Measurements from ENCODE around the gene TMED9. TPM values are rescaled to one million over a fixed set of nuclear protein-coding genes. Genes with fewer than 3 reads are reported as not detected.

TMED9 gene
- total RNA-seq = 10 to 100 TPM; 81.0 to 83.2 TPM

DNA sequence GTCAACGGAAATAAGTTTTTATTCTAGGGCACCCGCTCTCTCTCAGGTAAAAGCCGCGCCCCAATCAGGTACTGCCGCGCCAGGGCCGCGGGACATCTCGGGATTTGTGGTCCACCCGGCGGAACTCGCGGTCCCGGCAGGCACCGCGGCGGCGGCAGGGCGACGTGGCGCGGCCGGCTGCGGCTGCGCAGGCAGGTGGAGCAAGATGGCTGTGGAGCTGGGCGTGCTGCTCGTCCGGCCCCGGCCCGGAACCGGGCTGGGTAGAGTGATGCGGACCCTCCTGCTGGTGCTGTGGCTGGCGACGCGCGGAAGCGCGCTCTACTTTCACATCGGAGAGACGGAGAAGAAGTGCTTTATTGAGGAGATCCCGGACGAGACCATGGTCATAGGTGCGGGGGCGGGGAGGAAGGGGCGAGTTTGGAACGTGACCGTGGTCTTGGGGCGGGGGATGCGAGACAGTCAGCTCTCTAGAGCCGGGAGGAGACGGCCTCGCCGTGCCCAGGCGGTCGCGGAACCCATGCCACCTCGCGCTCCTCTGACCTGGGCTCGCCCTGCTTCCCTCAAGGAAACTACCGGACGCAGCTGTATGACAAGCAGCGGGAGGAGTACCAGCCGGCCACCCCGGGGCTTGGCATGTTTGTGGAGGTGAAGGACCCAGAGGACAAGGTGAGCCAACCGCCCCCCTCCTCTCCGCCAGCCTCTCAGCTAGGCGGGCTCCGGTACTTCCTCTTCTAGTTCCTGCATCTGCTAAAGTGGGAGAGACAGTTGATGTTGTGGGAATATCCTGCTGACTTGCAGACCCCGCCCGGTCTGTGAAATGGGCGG is at the start of gene TMED9:
TMED9 (plus strand) TSS at position 194 of the 825 bp plus-strand sequence; CDS start at position 206, 12 bp downstream.
- no peaks in the 10 kb centered on the region for H3K9me3 Mint-ChIP-seq
- ATAC-seq (ENCODE audit: low read depth) = peak; percentile 97
- POLR2A ChIA-PET = interaction anchor here (0.9 to 1.4 kb wide), 5 partner anchors 8 to 76 kb away, joined by 3 to 6 read pairs (median 4); partner anchors contain the start of genes B4GALT7 and DDX41
- peak; percentile 94 for DNase-seq
- H3K27me3 Mint-ChIP-seq = peaks cover 30% of the 10 kb centered on the region
- H3K36me3 Mint-ChIP-seq = peaks cover 17% of the 10 kb centered on the region
- peaks cover 19% of the 10 kb centered on the region for H3K4me1 Mint-ChIP-seq
- H3K4me3 Mint-ChIP-seq = peak within 1 kb of the TSS; percentile 100
- H3K27ac Mint-ChIP-seq = peak within 1 kb of the TSS; percentile 98

DNA sequence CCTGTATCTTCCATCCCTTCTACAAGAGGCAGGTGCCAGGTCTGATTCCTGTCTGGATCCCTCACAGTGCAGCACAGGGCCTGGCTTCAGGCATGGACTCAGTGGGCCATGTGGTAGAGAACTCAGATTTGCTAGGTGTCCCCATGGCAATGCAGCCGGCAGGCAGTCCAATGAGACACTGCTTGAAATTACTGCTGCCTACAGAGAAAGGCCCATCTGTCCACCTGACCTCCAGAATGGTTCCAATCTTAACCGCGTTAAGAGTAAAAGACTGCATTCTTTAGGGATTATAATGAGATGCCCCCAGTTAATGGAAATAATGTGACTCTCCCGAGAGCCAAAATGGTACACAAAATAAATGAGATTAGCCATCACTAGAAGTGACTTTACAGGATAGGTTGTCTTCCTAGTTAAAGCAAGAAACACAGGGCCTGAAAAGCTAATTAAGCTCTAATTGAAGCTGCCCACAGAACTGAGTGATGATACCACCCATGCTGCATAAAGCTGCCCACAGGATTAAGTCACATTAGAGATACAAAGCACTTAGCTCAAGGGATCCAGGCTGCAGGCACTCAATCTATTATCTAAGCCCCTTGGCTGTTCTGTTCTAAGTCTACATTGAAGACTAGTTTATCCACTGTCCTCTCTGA is 49.1 kb upstream of the TMED9 start:
- H3K4me1 Mint-ChIP-seq = peaks cover 5% of the 10 kb centered on the region
- H3K27me3 Mint-ChIP-seq = no peaks in the 10 kb centered on the region
- DNase-seq (no peak), ATAC-seq (ENCODE audit: low read depth) (no peak)
- POLR2A ChIA-PET = no interaction called here
- H3K36me3 Mint-ChIP-seq = peaks cover 14% of the 10 kb centered on the region
- H3K27ac Mint-ChIP-seq = no peak overlapping the region
- no peaks in the 10 kb centered on the region for H3K9me3 Mint-ChIP-seq
- H3K4me3 Mint-ChIP-seq = no peak overlapping the region

DNA sequence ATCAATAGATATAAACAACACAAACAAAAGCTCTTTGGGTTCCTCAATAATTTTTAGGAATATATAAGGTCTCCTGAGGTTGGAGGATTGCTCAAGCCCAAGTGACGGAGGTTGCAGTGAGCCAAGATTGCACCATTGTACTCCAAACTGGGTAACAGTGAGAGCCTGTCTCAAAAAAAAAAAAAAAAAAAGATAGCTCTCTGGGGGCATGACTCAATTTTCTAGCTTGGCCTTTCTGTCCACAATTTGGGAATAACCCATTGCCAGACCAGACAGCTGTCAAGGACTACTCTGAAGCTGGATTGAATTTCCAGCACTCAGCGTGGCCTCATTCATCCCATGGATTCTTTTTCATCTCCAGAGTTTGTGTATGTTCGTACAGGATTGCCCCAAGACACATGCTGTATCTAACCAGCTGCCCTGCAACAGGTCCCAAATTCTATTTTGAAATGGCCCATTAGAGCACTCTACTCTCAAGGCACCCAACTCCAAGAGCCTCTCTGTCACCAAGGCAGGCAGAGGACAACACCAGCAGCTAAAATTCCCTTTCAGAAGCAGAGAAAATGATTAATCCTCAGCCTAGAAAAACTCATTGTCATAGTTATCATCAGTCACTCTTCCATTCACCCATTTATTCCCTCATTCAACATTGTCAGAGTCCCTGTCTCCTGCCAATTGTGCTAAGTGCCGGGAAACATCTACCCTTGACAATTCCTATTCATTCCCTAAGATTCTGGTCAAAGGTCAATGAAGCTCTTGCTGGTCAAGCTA is 46.3 kb upstream of the TMED9 start:
- POLR2A ChIA-PET = no interaction called here
- H3K4me3 Mint-ChIP-seq = no peak overlapping the region
- ATAC-seq (ENCODE audit: low read depth) (no peak), DNase-seq (no peak)
- peaks cover 10% of the 10 kb centered on the region for H3K36me3 Mint-ChIP-seq
- no peak overlapping the region for H3K27ac Mint-ChIP-seq
- peaks cover 5% of the 10 kb centered on the region for H3K4me1 Mint-ChIP-seq
- no peaks in the 10 kb centered on the region for H3K27me3 Mint-ChIP-seq
- no peaks in the 10 kb centered on the region for H3K9me3 Mint-ChIP-seq

DNA sequence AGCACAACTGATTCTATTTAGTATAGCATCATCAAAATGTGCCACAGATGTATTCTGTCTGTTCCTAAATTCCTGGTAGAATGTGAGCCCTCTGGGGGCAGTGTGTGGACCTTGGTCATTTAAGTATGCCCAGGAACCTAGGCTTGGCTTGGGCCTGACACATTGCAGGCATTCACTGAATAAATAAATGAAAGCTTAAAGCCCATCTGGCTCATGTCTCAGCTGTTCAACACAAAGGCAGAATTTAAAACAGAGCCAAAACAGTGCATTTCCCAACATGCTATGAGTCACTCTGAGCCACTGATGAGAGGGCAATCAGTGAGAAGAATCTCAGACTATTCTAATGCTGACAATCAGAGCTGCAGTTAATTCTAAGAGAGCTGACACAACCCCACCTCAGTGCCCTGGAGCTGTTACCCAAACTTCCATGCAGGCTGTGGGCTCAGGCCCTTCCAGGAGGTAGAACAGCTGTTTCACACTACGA is 45.7 kb upstream of the TMED9 start:
- Mint-ChIP-seq H3K27ac (no peak overlapping the region), H3K9me3 (no peaks in the 10 kb centered on the region), H3K36me3 (peaks cover 7% of the 10 kb centered on the region), H3K4me1 (peaks cover 2% of the 10 kb centered on the region), H3K27me3 (no peaks in the 10 kb centered on the region), H3K4me3 (no peak overlapping the region)
- DNase-seq = no peak
- POLR2A ChIA-PET = no interaction called here
- ATAC-seq (ENCODE audit: low read depth) = no peak

DNA sequence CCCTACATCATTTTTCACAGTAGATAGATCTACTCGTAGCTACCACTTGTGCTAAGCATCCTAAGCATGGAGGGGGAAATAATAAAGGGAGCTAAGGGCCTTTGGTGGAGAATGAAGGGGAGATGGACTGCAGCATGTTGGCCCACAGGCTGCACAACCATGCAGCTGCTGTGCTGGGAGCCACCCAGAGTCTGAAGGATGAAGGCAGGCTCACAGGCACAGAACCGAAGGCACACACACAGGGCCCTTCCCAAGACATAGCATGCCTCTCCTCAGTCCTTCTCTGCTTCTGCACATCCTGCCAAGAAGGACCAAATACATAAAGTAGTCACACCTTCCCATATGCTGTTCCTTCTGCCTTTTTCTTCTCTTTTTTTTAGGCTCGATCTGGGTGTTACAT is 44.3 kb upstream of the TMED9 start:
- Mint-ChIP-seq H3K27ac (no peak overlapping the region), H3K4me1 (peaks cover 7% of the 10 kb centered on the region), H3K27me3 (no peaks in the 10 kb centered on the region), H3K9me3 (no peaks in the 10 kb centered on the region), H3K4me3 (no peak overlapping the region), H3K36me3 (peaks cover 10% of the 10 kb centered on the region)
- no peak for DNase-seq
- ATAC-seq (ENCODE audit: low read depth) = no peak
- POLR2A ChIA-PET = no interaction called here

DNA sequence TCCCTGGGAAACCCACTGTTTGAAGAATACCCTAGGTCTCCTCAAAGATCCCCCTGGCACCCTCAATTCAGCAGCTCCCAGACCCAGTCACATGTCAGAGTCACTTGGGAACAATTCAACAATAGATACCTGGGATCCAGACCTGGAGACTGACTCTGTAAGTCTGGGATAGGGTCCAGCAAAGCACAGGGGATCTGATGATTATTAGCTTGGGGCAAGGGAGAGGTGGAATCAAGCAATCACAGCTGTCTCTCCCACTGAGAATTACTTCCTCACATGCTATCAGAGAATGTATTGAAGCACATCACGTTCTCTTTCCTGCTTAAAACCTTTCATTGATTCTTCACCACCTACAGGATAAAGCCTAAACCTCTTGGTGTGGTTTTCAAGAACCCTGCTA is 43.5 kb upstream of the TMED9 start:
- H3K9me3 Mint-ChIP-seq = no peaks in the 10 kb centered on the region
- no peak for DNase-seq
- no peak overlapping the region for H3K4me3 Mint-ChIP-seq
- H3K27me3 Mint-ChIP-seq = no peaks in the 10 kb centered on the region
- ATAC-seq (ENCODE audit: low read depth) = no peak
- POLR2A ChIA-PET = interaction anchor here (0.7 kb wide), 1 partner anchor 1070 kb away, joined by 3 read pairs; no protein-coding TSS in a partner anchor
- H3K36me3 Mint-ChIP-seq = peaks cover 9% of the 10 kb centered on the region
- peaks cover 13% of the 10 kb centered on the region for H3K4me1 Mint-ChIP-seq
- no peak overlapping the region for H3K27ac Mint-ChIP-seq

DNA sequence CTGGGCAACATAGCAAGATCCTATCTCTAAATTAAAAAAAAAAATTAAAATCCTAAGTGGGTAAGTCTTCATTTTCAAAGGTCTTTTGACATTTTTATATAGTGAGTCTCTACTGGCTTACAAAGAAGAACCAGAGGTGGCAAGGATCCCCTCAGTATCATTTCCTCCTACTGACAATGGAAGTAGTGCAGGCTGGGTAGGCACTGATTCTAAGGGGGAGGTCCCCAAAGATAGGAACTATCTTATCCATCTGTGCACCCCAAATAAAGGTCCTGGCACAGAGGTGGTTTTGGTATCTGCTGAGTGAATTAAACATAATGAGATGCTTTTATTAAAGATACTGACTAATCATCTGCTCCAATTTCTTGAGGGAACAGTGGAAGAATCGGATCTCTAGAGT is 41.9 kb upstream of the TMED9 start:
- Mint-ChIP-seq H3K36me3 (peaks cover 9% of the 10 kb centered on the region), H3K9me3 (no peaks in the 10 kb centered on the region), H3K4me1 (peaks cover 20% of the 10 kb centered on the region), H3K27me3 (no peaks in the 10 kb centered on the region), H3K4me3 (no peak overlapping the region), H3K27ac (no peak overlapping the region)
- ATAC-seq (ENCODE audit: low read depth) (no peak), DNase-seq (no peak)
- POLR2A ChIA-PET = no interaction called here

DNA sequence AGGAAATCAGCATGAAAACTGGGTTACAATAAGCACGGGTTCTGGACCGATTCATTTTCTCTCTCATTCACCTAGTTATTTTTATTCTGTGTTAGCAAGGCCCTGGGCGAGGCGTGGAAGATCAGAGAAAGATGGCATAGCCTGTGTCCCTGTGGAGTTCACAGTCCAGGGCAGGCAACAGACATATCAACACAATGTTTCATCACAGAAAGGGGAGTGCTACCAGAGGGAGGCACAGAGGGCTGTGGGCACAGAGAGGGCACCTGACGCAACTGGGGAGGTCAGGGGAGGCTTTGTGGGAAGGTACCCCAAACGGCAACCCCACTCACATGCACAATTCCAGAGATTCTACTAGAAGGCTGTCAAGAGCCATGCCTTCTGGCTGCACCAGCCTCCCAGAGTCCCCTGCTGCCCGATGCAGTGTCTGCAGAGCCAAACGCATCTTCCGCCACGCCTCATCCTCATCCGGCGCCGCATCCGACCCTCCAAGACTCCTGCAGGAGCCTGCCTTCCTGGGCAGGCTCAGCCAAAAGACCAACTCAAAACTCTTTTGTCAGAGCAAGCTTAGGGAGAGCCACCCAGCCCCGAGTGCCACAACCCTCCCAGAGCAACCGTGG is 39.1 kb upstream of the TMED9 start:
- Mint-ChIP-seq H3K27ac (peak overlapping the region; percentile 68), H3K27me3 (no peaks in the 10 kb centered on the region), H3K4me1 (peaks cover 33% of the 10 kb centered on the region), H3K4me3 (peak overlapping the region; percentile 78), H3K36me3 (peaks cover 6% of the 10 kb centered on the region), H3K9me3 (no peaks in the 10 kb centered on the region)
- DNase-seq = no peak
- no peak for ATAC-seq (ENCODE audit: low read depth)
- POLR2A ChIA-PET = no interaction called here

DNA sequence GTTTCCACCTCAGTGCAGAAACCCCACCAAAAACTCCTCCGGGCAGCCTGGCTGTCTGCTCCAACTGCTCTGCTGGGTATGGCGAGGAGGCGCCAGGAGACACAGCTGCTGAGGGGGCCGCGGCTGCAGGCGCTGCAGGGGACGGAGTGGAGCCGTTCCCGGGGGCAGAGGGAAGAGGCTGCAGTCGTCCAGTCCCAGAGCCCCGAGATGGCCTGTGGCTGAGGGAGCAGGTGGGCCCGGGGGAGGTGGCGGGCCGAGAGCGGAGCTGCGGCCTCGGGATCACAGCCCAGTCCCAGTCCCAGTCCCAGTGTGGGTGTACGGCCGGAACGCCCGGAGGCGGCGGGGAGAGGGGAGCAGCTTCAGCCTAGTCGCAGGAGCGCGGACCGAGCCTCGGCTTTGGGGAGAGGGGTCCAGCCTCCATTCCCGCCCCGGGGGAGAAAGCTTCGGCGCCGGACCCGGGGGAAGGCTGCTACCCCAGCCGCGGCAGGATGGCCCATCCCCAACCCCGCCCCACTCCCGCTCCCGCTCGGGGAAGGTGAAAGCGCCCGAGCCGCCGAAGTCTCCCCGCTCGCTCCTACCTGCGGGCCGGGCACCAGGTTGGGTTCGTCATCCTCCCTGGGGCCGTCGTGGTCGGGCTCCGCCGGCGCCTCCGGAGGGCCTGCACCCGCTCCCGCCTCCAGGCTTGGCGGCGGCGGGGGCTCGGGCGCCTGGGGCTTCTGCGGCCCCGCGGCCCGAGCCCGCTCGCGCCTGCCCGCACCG is 38.2 kb upstream of the TMED9 start:
- H3K27ac Mint-ChIP-seq = peak overlapping the region; percentile 58
- POLR2A ChIA-PET = interaction anchor here (0.6 to 1.0 kb wide), 3 partner anchors 25 to 46 kb away, joined by 4 to 6 read pairs (median 4); partner anchors contain the start of gene TMED9

DNA sequence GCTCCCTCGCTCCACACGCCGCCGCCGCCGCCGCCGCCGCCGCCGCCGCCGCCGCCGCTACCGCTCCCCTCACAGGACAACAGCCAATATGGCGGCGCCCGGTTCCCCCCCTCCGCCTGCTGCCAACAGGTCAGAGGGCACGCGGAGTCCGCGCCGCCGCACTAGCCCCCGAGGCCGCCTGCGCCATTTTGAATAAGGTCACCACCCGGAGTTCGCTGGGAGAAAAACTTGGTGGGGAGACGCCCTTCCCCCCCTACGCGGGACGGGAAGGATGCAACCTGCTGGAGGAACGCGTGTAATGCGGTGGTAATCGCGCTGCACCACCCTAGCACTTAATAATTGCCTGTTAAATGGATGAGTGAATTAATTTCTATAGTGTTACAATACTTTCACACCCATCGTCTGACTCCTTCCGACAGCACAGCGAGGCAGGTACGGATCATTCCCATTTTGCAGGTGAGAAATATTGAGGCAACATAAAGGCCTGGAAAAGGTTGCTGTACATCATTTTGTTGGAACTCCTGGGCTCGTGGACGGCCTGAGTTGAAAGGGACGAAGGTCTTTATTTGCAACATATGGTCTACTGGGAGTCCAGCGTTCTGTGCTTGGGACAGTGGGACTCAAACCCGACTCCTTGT is 37.4 kb upstream of the TMED9 start, which contains the start of gene FAM193B:
FAM193B (minus strand) TSS at position 90 of the 638 bp plus-strand sequence. CDS start 105 bp downstream, outside the sequence.
- ATAC-seq (ENCODE audit: low read depth) (peak; percentile 99), DNase-seq (peak; percentile 95)
- H3K4me1 Mint-ChIP-seq = peaks cover 31% of the 10 kb centered on the region
- H3K36me3 Mint-ChIP-seq = peaks cover 6% of the 10 kb centered on the region
- H3K27me3 Mint-ChIP-seq = no peaks in the 10 kb centered on the region
- peak within 1 kb of the TSS; percentile 91 for H3K4me3 Mint-ChIP-seq
- POLR2A ChIA-PET = interaction anchor here (1.0 kb wide), 1 partner anchor 45 kb away, joined by 6 read pairs; no protein-coding TSS in a partner anchor
- H3K27ac Mint-ChIP-seq = peak within 1 kb of the TSS; percentile 89
- H3K9me3 Mint-ChIP-seq = no peaks in the 10 kb centered on the region

More for the DNA sequence above, 38.2 kb upstream of the TMED9 start:
- H3K4me1 Mint-ChIP-seq = peaks cover 31% of the 10 kb centered on the region
- H3K27me3 Mint-ChIP-seq = no peaks in the 10 kb centered on the region
- DNase-seq (peak; percentile 67), ATAC-seq (ENCODE audit: low read depth) (peak; percentile 43)
- no peaks in the 10 kb centered on the region for H3K9me3 Mint-ChIP-seq
- peak overlapping the region; percentile 78 for H3K4me3 Mint-ChIP-seq
- H3K36me3 Mint-ChIP-seq = peaks cover 6% of the 10 kb centered on the region

DNA sequence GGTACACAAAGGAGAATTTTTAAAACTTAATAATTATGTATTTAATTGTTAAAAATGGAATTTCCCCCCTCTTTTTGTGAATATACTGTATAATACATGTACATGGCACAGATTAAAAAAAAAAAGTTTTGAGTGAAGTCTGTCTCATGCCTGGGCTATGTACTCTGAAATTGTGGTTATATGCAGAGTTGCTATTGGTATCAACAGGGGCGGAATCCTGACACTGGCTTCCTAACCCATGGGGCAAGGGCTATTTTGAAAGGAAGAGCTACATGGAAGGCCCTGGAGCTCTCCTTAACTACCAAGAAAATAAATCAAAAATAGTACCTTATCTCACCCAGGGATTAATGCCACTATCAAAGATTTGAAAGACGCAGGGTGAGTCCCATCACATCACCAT is 36.8 kb upstream of the TMED9 start:
- POLR2A ChIA-PET = no interaction called here
- no peak for DNase-seq
- H3K4me3 Mint-ChIP-seq = peak overlapping the region; percentile 91

DNA sequence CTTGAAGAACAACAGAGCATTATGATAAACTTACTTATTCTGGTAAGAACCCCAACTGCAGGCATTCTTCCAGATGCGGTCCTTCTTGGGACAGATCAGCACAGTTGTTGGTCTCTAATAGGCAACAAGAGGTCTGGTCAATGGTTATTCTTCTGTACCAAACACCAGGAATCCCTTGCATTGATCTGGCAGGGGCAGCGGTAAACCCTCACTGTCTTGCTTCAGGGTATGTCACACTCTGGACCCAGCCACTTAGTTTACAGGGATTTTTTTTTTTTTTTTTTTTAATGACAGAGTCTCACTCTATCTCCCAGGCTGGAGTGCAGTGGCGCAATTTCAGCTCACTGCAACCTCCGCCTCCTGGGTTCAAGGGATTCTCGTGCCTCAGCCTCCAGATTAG is 36.3 kb upstream of the TMED9 start:
- POLR2A ChIA-PET = no interaction called here
- peaks cover 6% of the 10 kb centered on the region for H3K36me3 Mint-ChIP-seq
- no peaks in the 10 kb centered on the region for H3K27me3 Mint-ChIP-seq
- no peaks in the 10 kb centered on the region for H3K9me3 Mint-ChIP-seq
- DNase-seq (no peak), ATAC-seq (ENCODE audit: low read depth) (no peak)
- no peak overlapping the region for H3K4me3 Mint-ChIP-seq
- H3K4me1 Mint-ChIP-seq = peaks cover 31% of the 10 kb centered on the region
- H3K27ac Mint-ChIP-seq = no peak overlapping the region

More for the DNA sequence above, 36.8 kb upstream of the TMED9 start:
- no peak overlapping the region for H3K27ac Mint-ChIP-seq
- no peak for ATAC-seq (ENCODE audit: low read depth)
- H3K27me3 Mint-ChIP-seq = no peaks in the 10 kb centered on the region
- H3K4me1 Mint-ChIP-seq = peaks cover 31% of the 10 kb centered on the region
- peaks cover 6% of the 10 kb centered on the region for H3K36me3 Mint-ChIP-seq
- H3K9me3 Mint-ChIP-seq = no peaks in the 10 kb centered on the region

Data from activated naive CD8-positive, alpha-beta T cell treated with anti-CD3 and anti-CD28 coated beads, Interleukin-2, amount 10 ng/mL, durations not matched to agents 7 days and 5 days (primary cell).